Chondrocyte (in vitro differentiated cells): ENCODE data around the gene PIK3CG. TPM values are rescaled to one million over a fixed set of nuclear protein-coding genes. Genes with fewer than 3 reads are reported as not detected.
"Not testable (repeated sequence)": the region's sequence is repeated elsewhere in the genome, so short reads cannot be mapped to it uniquely, and the experiment has no call there.

ENCODE experiments used
- DNase-seq: peaks from one replicate; pipeline ENCODE4 v3.0.0; 2021; ENCODE audit warnings: mixed read lengths, low spot score
- H3K27ac Mint-ChIP-seq: one replicate; pipeline ENCODE4 v1.8.0; 2021; ENCODE audit warnings: mild to moderate bottlenecking, moderate library complexity, mixed read lengths; ENCODE audit not compliant: unreplicated experiment
- H3K27me3 Mint-ChIP-seq: 2 replicates; pipeline ENCODE4 v1.8.0; 2021; ENCODE audit warnings: low read depth, mixed read lengths
- H3K36me3 Mint-ChIP-seq: 2 replicates; pipeline ENCODE4 v1.8.0; 2021; ENCODE audit warnings: low read depth, mixed read lengths
- H3K4me1 Mint-ChIP-seq: 2 replicates; pipeline ENCODE4 v1.8.0; 2021; ENCODE audit warnings: low read depth, mild to moderate bottlenecking, mixed read lengths
- H3K4me3 Mint-ChIP-seq: one replicate; pipeline ENCODE4 v1.8.0; 2021; ENCODE audit warnings: mild to moderate bottlenecking, moderate library complexity, mixed read lengths; ENCODE audit not compliant: unreplicated experiment
- H3K9me3 Mint-ChIP-seq: 2 replicates; pipeline ENCODE4 v1.8.0; 2021; ENCODE audit warnings: low read depth, mixed read lengths
- total RNA-seq: library from RNA; stranded (reverse); gene quantifications from 3 replicates; pipeline ENCODE4 v1.2.1, GENCODE V29; 2021
- TF ChIP-seq, protein P1 (sequence below): fragments of 200-600 bp; sonication (generic); IDR thresholded peaks from 2 replicates; pipeline ENCODE4 v1.5.0; 2021; ENCODE audit warnings: antibody characterized with exemption, mild to moderate bottlenecking, moderate library complexity

Gene PIK3CG
- total RNA-seq, 1 donor from 2014 or later = not detected

DNA sequence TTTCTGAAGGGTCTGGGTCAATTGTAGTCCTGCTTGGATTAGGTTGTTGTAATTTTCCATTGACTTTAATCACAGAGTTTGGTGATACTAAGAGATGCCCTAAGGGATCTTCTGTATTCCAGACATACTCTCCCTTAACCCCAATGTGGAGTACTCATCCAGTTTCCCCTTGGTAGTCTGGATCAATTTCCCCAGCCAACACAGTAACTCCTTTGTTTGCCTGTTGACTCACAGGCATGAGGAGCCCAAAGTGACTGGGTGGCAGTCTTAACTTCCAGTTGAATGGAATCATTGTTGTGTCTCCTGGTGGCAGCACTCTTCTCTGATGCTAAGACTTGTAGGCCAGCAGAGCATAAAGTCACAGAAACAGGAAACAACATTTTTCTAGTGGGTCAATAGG is 41.5 kb upstream of the PIK3CG start:
- H3K36me3 Mint-ChIP-seq = no peaks in the 10 kb centered on the region
- no peaks in the 10 kb centered on the region for H3K27me3 Mint-ChIP-seq
- H3K9me3 Mint-ChIP-seq = no peaks in the 10 kb centered on the region
- TF ChIP-seq, protein P1, sequence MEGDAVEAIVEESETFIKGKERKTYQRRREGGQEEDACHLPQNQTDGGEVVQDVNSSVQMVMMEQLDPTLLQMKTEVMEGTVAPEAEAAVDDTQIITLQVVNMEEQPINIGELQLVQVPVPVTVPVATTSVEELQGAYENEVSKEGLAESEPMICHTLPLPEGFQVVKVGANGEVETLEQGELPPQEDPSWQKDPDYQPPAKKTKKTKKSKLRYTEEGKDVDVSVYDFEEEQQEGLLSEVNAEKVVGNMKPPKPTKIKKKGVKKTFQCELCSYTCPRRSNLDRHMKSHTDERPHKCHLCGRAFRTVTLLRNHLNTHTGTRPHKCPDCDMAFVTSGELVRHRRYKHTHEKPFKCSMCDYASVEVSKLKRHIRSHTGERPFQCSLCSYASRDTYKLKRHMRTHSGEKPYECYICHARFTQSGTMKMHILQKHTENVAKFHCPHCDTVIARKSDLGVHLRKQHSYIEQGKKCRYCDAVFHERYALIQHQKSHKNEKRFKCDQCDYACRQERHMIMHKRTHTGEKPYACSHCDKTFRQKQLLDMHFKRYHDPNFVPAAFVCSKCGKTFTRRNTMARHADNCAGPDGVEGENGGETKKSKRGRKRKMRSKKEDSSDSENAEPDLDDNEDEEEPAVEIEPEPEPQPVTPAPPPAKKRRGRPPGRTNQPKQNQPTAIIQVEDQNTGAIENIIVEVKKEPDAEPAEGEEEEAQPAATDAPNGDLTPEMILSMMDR = no peak
- no peak for DNase-seq
- no peak overlapping the region for H3K27ac Mint-ChIP-seq
- no peaks in the 10 kb centered on the region for H3K4me1 Mint-ChIP-seq
- H3K4me3 Mint-ChIP-seq = no peak overlapping the region

DNA sequence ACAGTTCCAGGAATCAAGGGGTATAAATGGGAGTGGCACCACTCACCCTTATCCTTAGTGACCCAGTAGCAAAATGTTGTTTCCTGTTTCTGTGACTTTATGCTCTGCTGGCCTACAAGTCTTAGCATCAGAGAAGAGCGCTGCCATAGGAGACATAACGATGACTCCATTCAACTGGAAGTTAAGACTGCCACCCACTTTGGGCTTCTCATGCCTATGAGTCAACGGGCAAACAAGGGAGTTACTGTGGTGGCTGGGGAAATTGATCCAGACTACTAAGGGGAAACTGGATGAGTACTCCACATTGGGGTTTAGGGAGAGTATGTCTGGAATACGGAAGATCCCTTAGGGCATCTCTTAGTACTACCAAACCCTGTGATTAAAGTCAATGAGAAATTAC is 40.6 kb upstream of the PIK3CG start:
- no peaks in the 10 kb centered on the region for H3K36me3 Mint-ChIP-seq
- H3K9me3 Mint-ChIP-seq = peaks cover 4% of the 10 kb centered on the region
- no peak overlapping the region for H3K27ac Mint-ChIP-seq
- H3K4me1 Mint-ChIP-seq = no peaks in the 10 kb centered on the region
- H3K27me3 Mint-ChIP-seq = no peaks in the 10 kb centered on the region
- no peak overlapping the region for H3K4me3 Mint-ChIP-seq
- TF ChIP-seq, protein P1 = no peak
- DNase-seq = no peak

DNA sequence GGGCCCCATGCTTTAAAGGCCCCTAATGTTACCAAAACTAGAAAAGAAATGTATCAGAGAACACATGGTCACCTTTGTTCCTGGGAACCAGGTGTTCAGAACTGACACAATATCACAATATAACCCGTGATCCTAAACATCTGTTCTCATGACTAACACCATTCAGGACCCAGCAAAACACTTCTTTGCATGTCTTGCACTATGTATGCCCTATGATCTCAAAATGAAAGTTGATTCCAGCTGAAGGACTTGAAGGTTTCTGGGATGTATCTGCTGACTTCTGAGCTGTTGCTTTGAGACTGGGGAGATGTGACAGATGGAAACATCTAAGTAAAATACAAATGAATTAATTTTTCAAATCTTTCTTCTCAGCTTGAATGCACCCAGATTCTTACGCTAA is 37.5 kb upstream of the PIK3CG start:
- no peaks in the 10 kb centered on the region for H3K27me3 Mint-ChIP-seq
- TF ChIP-seq, protein P1 = no peak
- no peak for DNase-seq
- no peak overlapping the region for H3K27ac Mint-ChIP-seq
- no peaks in the 10 kb centered on the region for H3K36me3 Mint-ChIP-seq
- no peak overlapping the region for H3K4me3 Mint-ChIP-seq
- peaks cover 13% of the 10 kb centered on the region for H3K9me3 Mint-ChIP-seq
- H3K4me1 Mint-ChIP-seq = no peaks in the 10 kb centered on the region

DNA sequence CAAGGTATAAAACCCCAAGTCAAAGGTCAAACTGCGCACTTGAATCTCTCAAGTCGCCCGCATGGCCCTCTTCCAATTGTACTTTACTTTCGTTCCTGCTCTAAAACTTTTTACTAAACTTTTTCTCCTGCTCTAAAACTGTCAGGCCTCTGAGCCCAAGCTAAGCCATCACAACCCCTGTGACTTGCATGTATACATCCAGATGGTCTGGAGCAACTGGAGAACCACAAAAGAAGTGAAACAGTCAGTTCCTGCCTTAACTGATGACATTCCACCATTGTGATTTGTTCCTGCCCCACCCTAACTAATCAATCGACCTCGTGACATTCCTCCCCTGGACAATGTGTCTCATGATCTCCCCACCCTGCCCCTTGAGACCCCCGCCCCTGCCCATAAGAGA is 35.6 kb upstream of the PIK3CG start:
- H3K36me3 Mint-ChIP-seq = no peaks in the 10 kb centered on the region
- no peaks in the 10 kb centered on the region for H3K4me1 Mint-ChIP-seq
- H3K4me3 Mint-ChIP-seq = no peak overlapping the region
- peaks cover 13% of the 10 kb centered on the region for H3K9me3 Mint-ChIP-seq
- TF ChIP-seq, protein P1 = no peak
- DNase-seq = no peak
- no peak overlapping the region for H3K27ac Mint-ChIP-seq
- no peaks in the 10 kb centered on the region for H3K27me3 Mint-ChIP-seq

DNA sequence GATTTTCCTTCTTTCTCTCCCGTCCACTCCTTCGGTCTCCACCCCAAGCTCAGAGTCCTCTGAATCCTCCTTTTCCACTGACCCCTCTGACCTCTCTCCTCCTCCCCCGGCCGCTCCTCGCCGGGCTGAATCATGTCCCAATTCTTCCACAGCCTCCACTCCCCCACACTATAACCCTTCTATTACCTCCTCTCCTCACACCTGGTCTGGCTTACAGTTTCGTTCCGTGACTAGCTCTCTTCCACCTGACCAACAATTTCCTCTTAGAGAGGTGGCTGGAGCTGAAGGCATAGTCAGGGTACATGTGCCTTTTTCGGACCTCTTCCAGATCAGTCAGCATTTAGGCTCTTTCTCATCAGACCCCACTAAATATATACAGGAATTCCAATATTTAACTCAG is 34.2 kb upstream of the PIK3CG start:
- H3K9me3 Mint-ChIP-seq = peaks cover 13% of the 10 kb centered on the region
- not testable (repeated sequence) for H3K27me3 Mint-ChIP-seq, H3K36me3 Mint-ChIP-seq, H3K4me1 Mint-ChIP-seq, DNase-seq, H3K27ac Mint-ChIP-seq, H3K4me3 Mint-ChIP-seq

DNA sequence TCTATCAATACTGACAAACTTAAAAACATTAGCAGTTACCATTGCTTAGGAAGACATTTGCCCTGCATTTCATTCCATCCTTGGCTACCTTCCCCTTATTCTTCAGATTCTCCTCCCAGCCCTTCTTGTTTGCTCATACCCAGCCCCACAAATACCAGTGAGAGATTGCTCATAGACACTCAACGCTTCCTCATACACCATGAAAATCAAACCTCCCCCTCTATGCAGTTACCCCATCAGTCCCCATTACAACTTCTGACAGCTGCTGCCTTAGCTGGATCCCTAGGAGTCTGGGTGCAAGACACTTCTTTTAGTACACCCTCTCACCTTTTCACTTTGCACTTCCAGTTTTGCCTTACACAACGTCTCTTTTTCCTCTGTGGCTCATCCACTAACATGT is 28.3 kb upstream of the PIK3CG start:
- Mint-ChIP-seq H3K27ac (no peak overlapping the region), H3K27me3 (no peaks in the 10 kb centered on the region), H3K4me1 (peaks cover 6% of the 10 kb centered on the region), H3K4me3 (no peak overlapping the region), H3K9me3 (no peaks in the 10 kb centered on the region), H3K36me3 (no peaks in the 10 kb centered on the region)
- TF ChIP-seq, protein P1 = no peak
- no peak for DNase-seq
